HEK293T (cell line): ENCODE measurements around the gene PDE1A.

Source experiments
- CTCF ChIA-PET: fragments of 350-600 bp; formaldehyde crosslinking; extraction: SDS; loops from one replicate; lab custom pipeline; 2021; ENCODE audit warnings: antibody characterized with exemption, inconsistent platforms; lab: Yijun Ruan, JAX
- POLR2A ChIA-PET: fragments of 350-600 bp; formaldehyde crosslinking; extraction: SDS; loops from one replicate; lab custom pipeline; 2020; ENCODE audit warnings: antibody characterized with exemption, inconsistent platforms; lab: Yijun Ruan, JAX
- DNase-seq: peaks from one replicate; pipeline ENCODE4 v3.0.0; 2012; ENCODE audit warnings: mixed read lengths; ENCODE audit errors: extremely low spot score
- ARNT ChIP-seq: fragments of 450-650 bp; IDR thresholded peaks from 2 replicates; pipeline ENCODE4 v1.6.1; 2017; ENCODE audit warnings: mild to moderate bottlenecking
- BHLHE40 ChIP-seq: fragments of 450-650 bp; IDR thresholded peaks from 2 replicates; pipeline ENCODE4 v1.6.1; 2016; ENCODE audit warnings: mild to moderate bottlenecking, moderate library complexity, borderline replicate concordance
- CTBP1 ChIP-seq: fragments of 450-650 bp; IDR thresholded peaks from 2 replicates; pipeline ENCODE4 v1.6.1; 2016; ENCODE audit warnings: borderline replicate concordance
- ELF4 ChIP-seq: fragments of 450-650 bp; IDR thresholded peaks from 2 replicates; pipeline ENCODE4 v1.6.1; 2017; ENCODE audit warnings: antibody characterized with exemption
- FOXA1 ChIP-seq: fragments of 450-650 bp; IDR thresholded peaks from 2 replicates; pipeline ENCODE4 v1.6.1; 2016; ENCODE audit warnings: mild to moderate bottlenecking
- FOXK2 ChIP-seq: fragments of 450-650 bp; IDR thresholded peaks from 2 replicates; pipeline ENCODE4 v1.6.1; 2016; ENCODE audit warnings: mild to moderate bottlenecking
- FOXM1 ChIP-seq: fragments of 450-650 bp; IDR thresholded peaks from 2 replicates; pipeline ENCODE4 v1.6.1; 2017; ENCODE audit warnings: mild to moderate bottlenecking, borderline replicate concordance
- HDGF ChIP-seq: fragments of 450-650 bp; IDR thresholded peaks from 2 replicates; pipeline ENCODE4 v1.6.1; 2017; ENCODE audit warnings: antibody characterized with exemption, borderline replicate concordance
- L3MBTL2 ChIP-seq: fragments of 450-650 bp; conservative IDR thresholded peaks from 2 replicates; pipeline ENCODE4 v1.6.1; 2016; ENCODE audit warnings: mild to moderate bottlenecking
- LEF1 ChIP-seq: fragments of 450-650 bp; IDR thresholded peaks from 2 replicates; pipeline ENCODE4 v1.6.1; 2017; ENCODE audit warnings: mild to moderate bottlenecking, borderline replicate concordance
- NFRKB ChIP-seq: fragments of 450-650 bp; IDR thresholded peaks from 2 replicates; pipeline ENCODE4 v1.6.1; 2016; ENCODE audit warnings: mild to moderate bottlenecking, moderate library complexity
- SP1 ChIP-seq: fragments of 450-650 bp; IDR thresholded peaks from 2 replicates; pipeline ENCODE4 v1.6.1; 2017
- SUZ12 ChIP-seq: fragments of 450-650 bp; IDR thresholded peaks from 2 replicates; pipeline ENCODE4 v1.6.1; 2016; ENCODE audit warnings: mild to moderate bottlenecking
- TARDBP ChIP-seq: fragments of 450-650 bp; IDR thresholded peaks from 2 replicates; pipeline ENCODE4 v1.6.1; 2016
- ZNF384 ChIP-seq: fragments of 450-650 bp; IDR thresholded peaks from 2 replicates; pipeline ENCODE4 v1.6.1; 2016
- TF ChIP-seq, protein P1 (sequence below): fragments of 450-650 bp; IDR thresholded peaks from 2 replicates; pipeline ENCODE4 v1.6.1; 2016

The PDE1A gene

DNA sequence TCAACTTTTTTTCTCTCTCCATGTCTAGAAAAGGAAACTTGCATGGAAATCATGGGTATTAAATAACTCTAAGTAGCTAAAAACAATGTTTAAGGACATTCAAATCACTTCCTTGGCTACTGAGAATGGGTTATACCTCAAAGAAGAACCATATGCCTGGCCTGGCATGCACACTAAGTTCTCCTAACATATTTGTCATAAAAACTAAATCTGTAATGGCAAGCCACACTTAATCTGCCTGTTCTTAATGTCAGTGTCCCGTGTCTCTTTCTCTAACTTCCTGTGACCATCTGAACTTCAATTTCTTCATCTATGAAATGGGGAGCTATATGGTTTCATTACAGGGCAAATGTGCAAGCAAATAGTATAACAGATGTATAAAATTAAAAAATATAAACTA, 11.1 kb downstream of the PDE1A start:
- CTCF ChIA-PET, result no interaction called here
- POLR2A ChIA-PET, result no interaction called here
- no peak for DNase-seq
- TF ChIP-seq ZNF384 (no peak), FOXM1 (no peak), FOXK2 (no peak), HDGF (no peak), ELF4 (no peak), ARNT (no peak), LEF1 (no peak), BHLHE40 (no peak), TARDBP (no peak), L3MBTL2 (no peak), FOXA1 (no peak), SUZ12 (no peak), SP1 (no peak), CTBP1 (no peak), NFRKB (no peak)
- TF ChIP-seq, protein P1, sequence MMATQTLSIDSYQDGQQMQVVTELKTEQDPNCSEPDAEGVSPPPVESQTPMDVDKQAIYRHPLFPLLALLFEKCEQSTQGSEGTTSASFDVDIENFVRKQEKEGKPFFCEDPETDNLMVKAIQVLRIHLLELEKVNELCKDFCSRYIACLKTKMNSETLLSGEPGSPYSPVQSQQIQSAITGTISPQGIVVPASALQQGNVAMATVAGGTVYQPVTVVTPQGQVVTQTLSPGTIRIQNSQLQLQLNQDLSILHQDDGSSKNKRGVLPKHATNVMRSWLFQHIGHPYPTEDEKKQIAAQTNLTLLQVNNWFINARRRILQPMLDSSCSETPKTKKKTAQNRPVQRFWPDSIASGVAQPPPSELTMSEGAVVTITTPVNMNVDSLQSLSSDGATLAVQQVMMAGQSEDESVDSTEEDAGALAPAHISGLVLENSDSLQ, result no peak

DNA sequence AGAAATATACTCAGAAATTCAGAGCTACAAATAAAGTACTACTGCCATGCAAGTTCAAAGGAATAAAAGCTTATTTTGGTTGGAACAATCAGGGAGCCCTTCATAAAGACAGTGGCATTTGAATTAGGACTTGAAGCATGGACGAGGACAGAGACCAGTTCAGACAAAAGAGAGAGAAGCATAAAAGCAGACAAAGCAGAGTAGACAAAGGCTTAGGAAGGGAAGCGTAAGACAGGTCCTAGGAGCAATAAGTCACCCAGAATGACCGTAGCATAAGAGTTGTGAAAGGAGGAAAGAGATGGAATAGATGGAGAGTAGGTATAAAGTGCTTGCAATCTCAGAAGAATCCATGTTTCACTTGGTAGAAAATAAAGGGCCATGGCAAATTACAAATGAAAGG, 14.0 kb downstream of the PDE1A start:
- POLR2A ChIA-PET, result no interaction called here
- no peak for DNase-seq
- no peak for TF ChIP-seq FOXA1
- CTCF ChIA-PET, result no interaction called here

DNA sequence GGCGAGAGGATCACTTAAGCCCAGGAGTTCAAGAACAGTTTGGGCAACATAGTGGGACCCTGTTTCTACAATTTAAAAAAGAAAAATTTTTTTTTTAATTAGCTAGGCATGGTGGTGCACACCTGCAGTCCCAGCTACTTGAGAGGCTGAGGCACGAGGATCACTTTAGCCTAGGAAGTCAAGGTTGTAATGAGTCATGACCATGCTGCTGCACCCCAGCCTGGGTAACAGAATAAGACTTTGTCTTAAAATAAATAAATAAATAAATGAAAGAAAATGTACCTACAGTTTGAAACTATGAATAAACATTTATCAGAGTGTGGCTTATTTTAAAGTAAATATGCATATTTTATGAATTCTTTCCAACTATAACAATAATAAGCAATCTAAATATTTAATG, 16.7 kb downstream of the PDE1A start:
- CTCF ChIA-PET, result no interaction called here
- no peak for TF ChIP-seq FOXK2
- TF ChIP-seq ZNF384, result no peak
- no peak for TF ChIP-seq FOXM1
- no peak for TF ChIP-seq BHLHE40
- TF ChIP-seq ARNT, result no peak
- TF ChIP-seq ELF4, result no peak
- TF ChIP-seq L3MBTL2, result no peak
- DNase-seq, result no peak
- POLR2A ChIA-PET, result no interaction called here

DNA sequence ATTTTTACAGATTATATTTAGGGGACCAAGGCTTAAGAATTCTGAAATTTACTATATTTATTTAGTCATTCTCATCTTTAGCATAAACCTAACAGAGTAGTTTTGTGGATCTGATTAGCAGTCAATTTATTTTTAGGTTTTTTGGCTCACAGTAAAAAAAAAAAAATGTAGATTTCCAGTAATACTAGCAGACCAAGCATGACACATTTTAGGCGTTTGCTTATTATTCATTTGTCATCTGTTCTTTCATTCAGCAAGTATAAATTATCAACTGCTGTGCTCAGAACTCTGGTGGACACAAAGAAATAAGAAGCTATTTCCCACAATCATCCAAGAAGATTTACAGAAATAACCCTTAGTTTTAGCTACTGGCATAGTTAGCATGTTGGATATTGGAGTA, 20.6 kb downstream of the PDE1A start:
- TF ChIP-seq, protein P1, result no peak
- TF ChIP-seq NFRKB (no peak), FOXM1 (no peak), CTBP1 (no peak), SUZ12 (no peak), FOXA1 (no peak), HDGF (no peak)
- no peak for DNase-seq
- ChIA-PET POLR2A (no interaction called here), CTCF (interaction anchor here (1.1 kb wide), 1 partner anchor 11 kb away, joined by 3 read pairs; no protein-coding TSS in a partner anchor)

DNA sequence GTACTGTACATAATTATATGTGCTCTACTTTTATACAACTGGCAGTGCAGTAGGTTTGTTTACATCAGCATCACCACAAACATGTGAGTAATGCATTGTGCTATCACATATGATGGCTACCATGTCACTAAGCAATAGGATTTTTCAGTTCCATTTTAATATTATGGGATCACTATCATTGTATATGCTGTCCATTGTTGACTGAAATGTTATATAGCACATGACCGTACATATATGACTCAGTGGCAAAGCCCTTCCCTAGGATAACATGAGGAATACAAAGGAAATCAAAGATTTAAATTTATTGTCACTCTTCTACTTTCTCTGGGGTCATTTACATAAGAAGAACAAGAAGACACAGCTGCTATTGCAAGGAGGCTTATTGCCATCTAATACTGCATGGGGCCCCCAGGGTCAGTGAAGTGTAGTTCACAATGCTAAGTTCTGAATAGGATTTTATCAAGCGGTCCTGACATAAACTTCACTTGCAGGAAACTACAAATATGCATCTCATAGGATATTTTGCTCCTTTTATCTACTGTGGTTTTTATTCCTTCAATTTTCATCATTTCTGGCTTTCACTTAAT, 21.8 kb downstream of the PDE1A start:
- POLR2A ChIA-PET, result no interaction called here
- TF ChIP-seq TARDBP (no peak), NFRKB (no peak), BHLHE40 (no peak), LEF1 (no peak), SUZ12 (no peak), ZNF384 (no peak), ARNT (no peak), ELF4 (no peak), L3MBTL2 (no peak), SP1 (no peak)

DNA sequence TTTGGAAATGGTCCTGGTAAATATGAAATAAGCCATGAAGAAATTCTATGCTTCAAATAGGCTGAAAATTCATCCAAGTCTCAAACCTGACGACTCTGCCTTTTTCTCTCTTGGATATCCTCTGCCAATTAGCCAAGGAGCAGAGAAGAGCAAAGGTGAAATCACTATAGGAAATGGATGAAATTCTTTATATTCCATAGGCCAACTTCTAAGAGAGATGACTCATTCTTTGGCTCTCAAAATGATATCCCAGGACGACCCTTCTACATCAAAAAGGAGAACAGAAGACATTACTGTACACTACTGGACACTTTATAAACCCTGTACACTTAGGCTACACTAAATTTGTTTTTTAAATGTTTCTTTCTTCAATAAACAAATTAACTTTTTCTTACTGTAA, 22.7 kb downstream of the PDE1A start:
- no peak for TF ChIP-seq FOXA1
- ChIA-PET CTCF (no interaction called here), POLR2A (no interaction called here)
- DNase-seq, result no peak

More for the DNA sequence above, 21.8 kb downstream of the PDE1A start:
- no peak for DNase-seq
- CTCF ChIA-PET, result interaction anchor here (0.6 kb wide), 1 partner anchor 13 kb away, joined by 3 read pairs; no protein-coding TSS in a partner anchor

DNA sequence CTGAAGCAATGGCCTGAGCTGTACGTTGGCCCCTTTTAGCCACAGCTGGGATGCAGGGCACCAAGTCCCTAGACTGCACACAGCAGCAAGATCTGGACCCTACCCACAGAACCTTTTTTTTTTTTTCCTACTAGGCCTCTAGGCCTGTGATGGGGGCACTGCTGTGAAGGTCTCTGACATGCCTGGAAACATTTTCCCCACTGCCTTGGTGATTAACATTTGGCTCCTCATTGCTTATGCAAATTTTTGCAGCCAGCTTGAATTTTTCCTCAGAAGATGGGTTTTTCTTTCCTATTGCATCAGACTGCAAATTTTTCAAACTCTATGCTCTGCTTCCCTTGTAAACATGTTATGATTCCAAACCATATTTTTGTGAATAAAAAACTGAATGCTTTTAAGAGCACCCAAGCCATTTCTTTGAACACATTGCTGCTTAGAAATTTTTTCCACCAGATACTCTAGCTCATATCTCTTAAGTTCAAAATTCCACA, 33.5 kb downstream of the PDE1A start:
- TF ChIP-seq SUZ12 (no peak), HDGF (no peak), ELF4 (no peak), ZNF384 (no peak), FOXA1 (no peak), SP1 (no peak), BHLHE40 (no peak), FOXM1 (no peak), LEF1 (no peak), NFRKB (no peak), TARDBP (no peak), L3MBTL2 (no peak), CTBP1 (no peak), FOXK2 (no peak), ARNT (no peak)
- TF ChIP-seq, protein P1, result no peak
- ChIA-PET CTCF (no interaction called here), POLR2A (no interaction called here)
- no peak for DNase-seq
